HUES64 (cell line): ENCODE data around the gene OR5H14.

Experiments
- H3K27ac ChIP-seq: 2 replicates; pipeline ENCODE4 v1.7.0; 2013; ENCODE audit warnings: low read depth, low read length, inconsistent platforms
- H3K27me3 ChIP-seq: 2 replicates; pipeline ENCODE4 v1.6.1; 2013; ENCODE audit warnings: mild to moderate bottlenecking, low read length; ENCODE audit not compliant: insufficient read depth
- H3K36me3 ChIP-seq: 2 replicates; pipeline ENCODE4 v1.6.1; 2013; ENCODE audit warnings: mild to moderate bottlenecking, low read length; ENCODE audit not compliant: insufficient read depth
- H3K4me1 ChIP-seq: 2 replicates; pipeline ENCODE4 v1.6.1; 2013; ENCODE audit warnings: mild to moderate bottlenecking, low read length, moderate library complexity; ENCODE audit not compliant: insufficient read depth
- H3K4me3 ChIP-seq: 2 replicates; pipeline ENCODE4 v1.5.1; 2013; ENCODE audit warnings: mild to moderate bottlenecking, low read length, moderate library complexity
- H3K9ac ChIP-seq: 2 replicates; pipeline ENCODE4 v1.6.1; 2013; ENCODE audit warnings: mild to moderate bottlenecking, low read depth, low read length
- H3K9me3 ChIP-seq: 2 replicates; pipeline ENCODE4 v1.6.1; 2013; ENCODE audit warnings: low read depth, low read length; ENCODE audit not compliant: insufficient read depth
- WGBS: fragments of 150-250, 120-280 bp; methylation state at CpG from one replicate; pipeline ENCODE4 v1.1.7; 2013; ENCODE audit warnings: missing lambda C conversion rate; 5-methylcytosine and 5-hydroxymethylcytosine counted together

The OR5H14 gene

DNA sequence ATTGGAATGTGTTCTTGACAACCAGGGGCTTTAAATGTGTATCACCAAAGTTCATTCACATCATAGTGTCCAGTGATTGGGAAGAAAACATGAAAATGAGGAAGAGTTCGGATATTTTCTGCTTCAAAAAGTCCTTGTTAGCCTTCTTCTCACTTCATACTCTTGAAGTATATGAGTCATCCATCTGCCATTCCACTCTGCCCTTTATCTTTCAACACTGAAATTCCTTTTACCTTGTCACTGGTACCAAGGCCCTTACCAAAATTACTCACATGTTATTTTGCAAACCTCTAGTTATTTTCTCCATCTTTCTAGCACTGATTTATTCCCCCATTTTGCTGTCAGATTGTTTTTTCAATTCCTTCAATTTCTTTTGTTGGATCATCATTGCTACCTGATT lies 51.7 kb downstream of the OR5H14 start:
- Histone ChIP-seq H3K36me3 (no peaks in the 10 kb centered on the region), H3K9me3 (no peaks in the 10 kb centered on the region), H3K4me3 (no peak overlapping the region), H3K9ac (no peak overlapping the region), H3K4me1 (peaks cover 13% of the 10 kb centered on the region), H3K27me3 (no peaks in the 10 kb centered on the region), H3K27ac (no peak overlapping the region)
- 100% methylated on average over 1 of the region's 1 CpG for WGBS
